ENCODE data around the gene DEPDC1B.

DNA sequence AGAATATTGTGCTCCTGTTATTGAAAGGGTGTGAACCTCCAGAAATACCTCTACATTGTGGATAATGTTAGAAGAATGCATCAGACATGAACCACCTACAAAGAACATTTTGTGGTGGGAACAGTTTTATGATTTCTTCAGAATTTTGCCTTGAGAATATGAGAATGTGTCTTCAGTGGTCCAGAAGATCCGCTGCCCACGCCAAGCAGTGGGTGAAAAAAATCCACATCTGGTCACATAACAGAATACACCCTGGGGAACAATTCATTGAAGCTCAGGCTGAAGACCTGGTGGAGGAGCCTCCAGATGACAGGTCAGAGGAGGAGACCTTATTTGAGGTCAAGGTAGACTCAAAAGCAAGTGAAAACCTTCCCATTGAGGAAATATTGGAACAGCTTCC lies 69.1 kb downstream of the DEPDC1B start:
- TF ChIP-seq, protein P1, sequence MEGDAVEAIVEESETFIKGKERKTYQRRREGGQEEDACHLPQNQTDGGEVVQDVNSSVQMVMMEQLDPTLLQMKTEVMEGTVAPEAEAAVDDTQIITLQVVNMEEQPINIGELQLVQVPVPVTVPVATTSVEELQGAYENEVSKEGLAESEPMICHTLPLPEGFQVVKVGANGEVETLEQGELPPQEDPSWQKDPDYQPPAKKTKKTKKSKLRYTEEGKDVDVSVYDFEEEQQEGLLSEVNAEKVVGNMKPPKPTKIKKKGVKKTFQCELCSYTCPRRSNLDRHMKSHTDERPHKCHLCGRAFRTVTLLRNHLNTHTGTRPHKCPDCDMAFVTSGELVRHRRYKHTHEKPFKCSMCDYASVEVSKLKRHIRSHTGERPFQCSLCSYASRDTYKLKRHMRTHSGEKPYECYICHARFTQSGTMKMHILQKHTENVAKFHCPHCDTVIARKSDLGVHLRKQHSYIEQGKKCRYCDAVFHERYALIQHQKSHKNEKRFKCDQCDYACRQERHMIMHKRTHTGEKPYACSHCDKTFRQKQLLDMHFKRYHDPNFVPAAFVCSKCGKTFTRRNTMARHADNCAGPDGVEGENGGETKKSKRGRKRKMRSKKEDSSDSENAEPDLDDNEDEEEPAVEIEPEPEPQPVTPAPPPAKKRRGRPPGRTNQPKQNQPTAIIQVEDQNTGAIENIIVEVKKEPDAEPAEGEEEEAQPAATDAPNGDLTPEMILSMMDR (IDR thresholded peaks at IDR 0.05): no peak
- no peak for TF ChIP-seq POLR2A (IDR thresholded peaks at IDR 0.05)
